Testis (tissue), 3 donors: ENCODE data around the gene GMDS. TPM values are rescaled to one million over a fixed set of nuclear protein-coding genes. Genes with fewer than 3 reads are reported as not detected.

Experiments
- DNase-seq: peaks from one replicate; pipeline ENCODE4 v3.0.0-alpha.2; 2019
- H3K27ac ChIP-seq, 2 donors: fragments of 200-600 bp; sonication (generic); one replicate each; pipeline ENCODE4 v1.5.1; 2019
- H3K27me3 ChIP-seq: fragments of 200-600 bp; sonication (generic); one replicate; pipeline ENCODE4 v1.5.1; 2019
- H3K36me3 ChIP-seq: fragments of 200-600 bp; sonication (generic); one replicate; pipeline ENCODE4 v1.5.1; 2017; ENCODE audit warnings: low read depth; ENCODE audit errors: missing control alignments
- H3K4me1 ChIP-seq: fragments of 200-600 bp; sonication (generic); one replicate; pipeline ENCODE4 v1.5.1; 2019
- H3K4me3 ChIP-seq, 2 donors: fragments of 200-600 bp; sonication (generic); one replicate each; pipeline ENCODE4 v1.5.1; 2017 to 2019
- H3K9me3 ChIP-seq: fragments of 200-600 bp; sonication (generic); one replicate; pipeline ENCODE4 v1.5.1; 2017
- CTCF ChIP-seq, 3 experiments: fragments of 450-650 bp in 2 of 3; fragments of 200-600 bp in 1 of 3; sonication (generic) in 1 of 3; IDR thresholded peaks; one replicate each; pipeline ENCODE4 v1.5.1; 2016 to 2019; ENCODE audit warnings: antibody characterized with exemption in 3 of 3, mild to moderate bottlenecking in 2 of 3, moderate library complexity in 1 of 3
- POLR2A ChIP-seq: fragments of 450-650 bp; IDR thresholded peaks from one replicate; pipeline ENCODE4 v1.6.1; 2017; ENCODE audit warnings: antibody characterized with exemption, mild to moderate bottlenecking, moderate library complexity
- WGBS, 2 donors: methylation state at CpG; one replicate each; pipeline ENCODE4 v1.1.5; 2018; 5-methylcytosine and 5-hydroxymethylcytosine counted together
- intact Hi-C: fragments of 100-400 bp; cut with DNase I; formaldehyde crosslinking; loops from one replicate; pipeline ENCODE4 v1.15.1; 2023; ENCODE audit warnings: low total_unique reads
- polyA plus RNA-seq: library from polyadenylated mRNA; stranded (reverse); fragments of 350-450 nt; fragmentation: Illumina TruSeq; extraction: RNeasy Lipid Tissue Mini Kit (QIAGEN cat#74804); gene quantifications from one replicate; pipeline ENCODE4 v1.2.3, GENCODE V29; 2014; ENCODE audit warnings: low read depth, low replicate concordance; ENCODE audit not compliant: insufficient read depth
- total RNA-seq, 2 donors: library from RNA; depleted of rRNA; stranded (reverse); fragments of >200 nt; gene quantifications; one replicate each; pipeline ENCODE4 v1.2.3, GENCODE V29; 2016

The GMDS gene
- total and polyA plus RNA-seq, 3 donors from 2014 or later: 19.6 to 31.1 (median 22.2) TPM

GRCh38 chr6:1923449-1923848, 322.0 kb downstream of the GMDS start:
- Histone ChIP-seq H3K27ac (no peak overlapping the region), H3K27me3 (no peaks in the 10 kb centered on the region), H3K9me3 (no peaks in the 10 kb centered on the region), H3K4me1 (no peaks in the 10 kb centered on the region), H3K36me3 (no peaks in the 10 kb centered on the region), H3K4me3 (no peak overlapping the region)
- no peak for DNase-seq
- TF ChIP-seq CTCF (IDR thresholded peaks at IDR 0.05) (no peak), POLR2A (no peak)
- WGBS, 2 donors: 94 to 97% methylated on average over 13 to 14 of the region's 14 CpGs
- intact Hi-C loops: no loop called here

GRCh38 chr6:1917626-1918371, 327.6 kb downstream of the GMDS start:
- Histone ChIP-seq H3K9me3 (no peaks in the 10 kb centered on the region), H3K27me3 (no peaks in the 10 kb centered on the region), H3K27ac (no peak overlapping the region), H3K4me3 (no peak overlapping the region), H3K36me3 (no peaks in the 10 kb centered on the region), H3K4me1 (peaks cover 7% of the 10 kb centered on the region)
- no peak for DNase-seq
- intact Hi-C loops: no loop called here
- WGBS, 2 donors: 66 to 87% methylated on average over 9 of the region's 9 CpGs
- no peak for TF ChIP-seq POLR2A
- TF ChIP-seq CTCF (IDR thresholded peaks at IDR 0.05): no peak

- TF ChIP-seq POLR2A: no peak
- no peak for TF ChIP-seq CTCF (IDR thresholded peaks at IDR 0.05)
- Histone ChIP-seq H3K4me3 (no peak overlapping the region), H3K27me3 (no peaks in the 10 kb centered on the region), H3K4me1 (peaks cover 7% of the 10 kb centered on the region), H3K9me3 (no peaks in the 10 kb centered on the region), H3K27ac (no peak overlapping the region), H3K36me3 (no peaks in the 10 kb centered on the region)
- intact Hi-C loops: no loop called here
- no peak for DNase-seq
- WGBS, 2 donors: 91 to 93% methylated on average over 8 of the region's 8 CpGs
Observed at GRCh38 chr6:1916334-1917070, 328.9 kb downstream of the GMDS start.

- DNase-seq: peak; percentile 39
- no peaks in the 10 kb centered on the region for H3K27me3 ChIP-seq
- WGBS, 2 donors: 54 to 57% methylated on average over 7 to 9 of the region's 9 CpGs
- TF ChIP-seq CTCF (IDR thresholded peaks at IDR 0.05) (no peak), POLR2A (no peak)
- H3K36me3 ChIP-seq: no peaks in the 10 kb centered on the region
- H3K27ac ChIP-seq: no peak overlapping the region
- intact Hi-C loops: no loop called here
- H3K9me3 ChIP-seq: no peaks in the 10 kb centered on the region
- H3K4me3 ChIP-seq: no peak overlapping the region
- peaks cover 7% of the 10 kb centered on the region for H3K4me1 ChIP-seq
Observed at GRCh38 chr6:1915226-1915625, 330.2 kb downstream of the GMDS start.
